Keratinocyte (primary cell): ENCODE data around the gene KCNMA1. TPM values are rescaled to one million over a fixed set of nuclear protein-coding genes. Genes with fewer than 3 reads are reported as not detected.

Experiments used
- DNase-seq: peaks from one replicate; pipeline ENCODE4 v3.0.0-alpha.2; 2011; ENCODE audit warnings: low read depth, missing footprints, low spot score
- FAIRE-seq: peaks from 2 replicates; lab custom pipeline; 2011; peaks lifted over from hg19 to GRCh38; lab: Jason Lieb, UNC
- H2AFZ ChIP-seq: 2 replicates; pipeline ENCODE4 v1.6.0; 2012; ENCODE audit warnings: low read length, control low read depth, inconsistent platforms; ENCODE audit not compliant: control insufficient read depth
- H3K27ac ChIP-seq: 2 replicates; pipeline ENCODE4 v1.5.1; 2011; ENCODE audit warnings: low read length; ENCODE audit not compliant: control insufficient read depth, insufficient read depth
- H3K27me3 ChIP-seq: 3 replicates; pipeline ENCODE4 v1.6.0; 2011; ENCODE audit warnings: low read length; ENCODE audit not compliant: control insufficient read depth, insufficient read depth; ENCODE audit errors: extremely low read depth
- H3K36me3 ChIP-seq, 2 experiments: 2 replicates in 1 of 2; 3 replicates in 1 of 2; pipeline ENCODE4 v1.5.1; 2011; ENCODE audit warnings: low read length in 2 of 2, mild to moderate bottlenecking in 1 of 2; ENCODE audit not compliant: control insufficient read depth in 2 of 2, insufficient read depth in 2 of 2; ENCODE audit errors: extremely low read depth in 1 of 2
- H3K4me1 ChIP-seq: 3 replicates; pipeline ENCODE4 v1.5.1; 2011; ENCODE audit warnings: low read length; ENCODE audit not compliant: control insufficient read depth, insufficient read depth; ENCODE audit errors: extremely low read depth
- H3K4me2 ChIP-seq: 3 replicates; pipeline ENCODE4 v1.6.0; 2011; ENCODE audit warnings: low read depth, low read length; ENCODE audit not compliant: control insufficient read depth, insufficient read depth; ENCODE audit errors: extremely low read depth
- H3K4me3 ChIP-seq, 3 experiments: fragments of 200-600 bp in 1 of 3; sonication (generic) in 1 of 3; 2 replicates in 2 of 3; 3 replicates in 1 of 3; pipeline ENCODE4 v1.5.1; 2011 to 2016; ENCODE audit warnings: low read length in 3 of 3, mild to moderate bottlenecking in 3 of 3, control low read depth in 2 of 3, inconsistent platforms in 1 of 3, low read depth in 1 of 3, mixed read lengths in 1 of 3, mixed run types in 1 of 3, moderate library complexity in 1 of 3; ENCODE audit not compliant: control insufficient read depth in 2 of 3, insufficient read depth in 2 of 3; ENCODE audit errors: extremely low read depth in 1 of 3
- H3K79me2 ChIP-seq: 2 replicates; pipeline ENCODE4 v1.6.0; 2012; ENCODE audit warnings: low read length; ENCODE audit not compliant: control insufficient read depth, insufficient read depth
- H3K9ac ChIP-seq: 3 replicates; pipeline ENCODE4 v1.6.0; 2011; ENCODE audit warnings: low read length; ENCODE audit not compliant: control insufficient read depth, insufficient read depth; ENCODE audit errors: extremely low read depth
- H3K9me1 ChIP-seq: 3 replicates; pipeline ENCODE4 v1.6.0; 2011; ENCODE audit warnings: low read length; ENCODE audit not compliant: control insufficient read depth, insufficient read depth; ENCODE audit errors: extremely low read depth
- H3K9me3 ChIP-seq: 2 replicates; pipeline ENCODE4 v1.5.1; 2012; ENCODE audit warnings: low read depth, low read length; ENCODE audit not compliant: control insufficient read depth
- H4K20me1 ChIP-seq: 3 replicates; pipeline ENCODE4 v1.6.0; 2011; ENCODE audit warnings: low read length; ENCODE audit not compliant: control insufficient read depth, insufficient read depth; ENCODE audit errors: extremely low read depth
- EZH2 ChIP-seq: IDR thresholded peaks from one replicate; pipeline ENCODE4 v1.6.1; 2012; ENCODE audit warnings: inconsistent platforms, mild to moderate bottlenecking, low read length, moderate library complexity
- dilution Hi-C: fragments of 300-500 bp; cut with MboI; formaldehyde crosslinking; loops from one replicate; pipeline ENCODE4 v1.7.0; 2020; ENCODE audit warnings: low sequenced_read_pairs; ENCODE audit not compliant: extremely low pct_ligation_motif_present
- polyA plus RNA-seq, 5 experiments: library from polyadenylated mRNA; depleted of rRNA in 3 of 5; stranded (reverse) in 3 of 5; stranded (forward) in 1 of 5; unstranded in 1 of 5; fragments of >200 nt; gene quantifications; 1 replicate in 1 of 5; 2 replicates in 3 of 5; 3 replicates in 1 of 5; pipeline versions ENCODE4 v1.2.1 to v1.2.3, GENCODE V29; 2011 to 2012; ENCODE audit warnings: missing spikeins in 2 of 5, low read depth in 1 of 5, low replicate concordance in 1 of 5
- TF ChIP-seq, protein P1 (sequence below), 3 experiments: IDR thresholded peaks in 1 of 3; conservative IDR thresholded peaks in 1 of 3; optimal IDR thresholded peaks in 1 of 3; 2 replicates in 2 of 3; 3 replicates in 1 of 3; pipeline versions ENCODE3 to v1.5.1; 2011; ENCODE audit warnings: low read length in 3 of 3, mild to moderate bottlenecking in 3 of 3, moderate library complexity in 2 of 3, control low read depth in 1 of 3, inconsistent platforms in 1 of 3; ENCODE audit not compliant: insufficient read depth in 2 of 3; ENCODE audit errors: extremely low read depth in 1 of 3

Gene KCNMA1
- polyA plus RNA-seq, 1 donor (not counting 4 experiments of a cell fraction or from before 2014, with no cell fraction given) = 6.3 TPM

- Histone ChIP-seq H3K4me2 (no peak overlapping the region), H3K36me3 (no peaks in the 10 kb centered on the region), H3K4me3 (no peak overlapping the region), H4K20me1 (no peaks in the 10 kb centered on the region), H3K4me1 (no peaks in the 10 kb centered on the region), H3K27me3 (peaks cover 7% of the 10 kb centered on the region), H2AFZ (no peak overlapping the region), H3K9me3 (no peaks in the 10 kb centered on the region), H3K79me2 (no peaks in the 10 kb centered on the region), H3K9ac (no peak overlapping the region), H3K27ac (no peak overlapping the region), H3K9me1 (no peaks in the 10 kb centered on the region)
- no peak for TF ChIP-seq EZH2
- TF ChIP-seq, protein P1, sequence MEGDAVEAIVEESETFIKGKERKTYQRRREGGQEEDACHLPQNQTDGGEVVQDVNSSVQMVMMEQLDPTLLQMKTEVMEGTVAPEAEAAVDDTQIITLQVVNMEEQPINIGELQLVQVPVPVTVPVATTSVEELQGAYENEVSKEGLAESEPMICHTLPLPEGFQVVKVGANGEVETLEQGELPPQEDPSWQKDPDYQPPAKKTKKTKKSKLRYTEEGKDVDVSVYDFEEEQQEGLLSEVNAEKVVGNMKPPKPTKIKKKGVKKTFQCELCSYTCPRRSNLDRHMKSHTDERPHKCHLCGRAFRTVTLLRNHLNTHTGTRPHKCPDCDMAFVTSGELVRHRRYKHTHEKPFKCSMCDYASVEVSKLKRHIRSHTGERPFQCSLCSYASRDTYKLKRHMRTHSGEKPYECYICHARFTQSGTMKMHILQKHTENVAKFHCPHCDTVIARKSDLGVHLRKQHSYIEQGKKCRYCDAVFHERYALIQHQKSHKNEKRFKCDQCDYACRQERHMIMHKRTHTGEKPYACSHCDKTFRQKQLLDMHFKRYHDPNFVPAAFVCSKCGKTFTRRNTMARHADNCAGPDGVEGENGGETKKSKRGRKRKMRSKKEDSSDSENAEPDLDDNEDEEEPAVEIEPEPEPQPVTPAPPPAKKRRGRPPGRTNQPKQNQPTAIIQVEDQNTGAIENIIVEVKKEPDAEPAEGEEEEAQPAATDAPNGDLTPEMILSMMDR (optimal IDR thresholded peaks at IDR 0.05 in 1 of 3, IDR thresholded peaks at IDR 0.05 in 1 of 3, conservative IDR thresholded peaks at IDR 0.05 in 1 of 3; ENCODE audit: extremely low read depth in 1 of 3, insufficient read depth in 2 of 3, low read length in 3 of 3) = no peak
- dilution Hi-C loops = no loop called here
- no peak for DNase-seq
- no peak for FAIRE-seq
Observed at GRCh38 chr10:77680811-77681210, 43.2 kb upstream of the KCNMA1 start.

- DNase-seq = no peak
- Histone ChIP-seq H2AFZ (no peak overlapping the region), H3K4me2 (no peak overlapping the region), H3K9ac (no peak overlapping the region), H3K36me3 (no peaks in the 10 kb centered on the region), H3K4me3 (no peak overlapping the region), H3K9me3 (no peaks in the 10 kb centered on the region), H3K27ac (no peak overlapping the region), H3K9me1 (no peaks in the 10 kb centered on the region), H3K4me1 (no peaks in the 10 kb centered on the region), H3K79me2 (no peaks in the 10 kb centered on the region), H4K20me1 (no peaks in the 10 kb centered on the region), H3K27me3 (peaks cover 11% of the 10 kb centered on the region)
- FAIRE-seq = no peak
- no peak for TF ChIP-seq EZH2
- TF ChIP-seq, protein P1 (optimal IDR thresholded peaks at IDR 0.05 in 1 of 3, IDR thresholded peaks at IDR 0.05 in 1 of 3, conservative IDR thresholded peaks at IDR 0.05 in 1 of 3; ENCODE audit: extremely low read depth in 1 of 3, insufficient read depth in 2 of 3, low read length in 3 of 3) = no peak
- dilution Hi-C loops = no loop called here
Observed at GRCh38 chr10:77680065-77680464, 42.5 kb upstream of the KCNMA1 start.
